Left lung (tissue), 10 donors: Measurements from ENCODE around the gene COL20A1. TPM values are rescaled to one million over a fixed set of nuclear protein-coding genes. Genes with fewer than 3 reads are reported as not detected.
A peak's percentile ranks its signal among the peaks of the same experiment; 100 is the strongest.
"Not testable (repeated sequence)": the region's sequence is repeated elsewhere in the genome, so short reads cannot be mapped to it uniquely, and the experiment has no call there.

Source experiments
- ATAC-seq: fragments of 200-7000 bp; cut with Tn5 transposase; one replicate; pipeline ENCODE4 v1.9.1; 2020; ENCODE audit warnings: moderate library complexity
- DNase-seq, 4 donors: peaks; one replicate each; pipeline ENCODE4 v3.0.0-alpha.2; 2013 to 2020
- H3K27ac ChIP-seq, 2 donors: fragments of 200-600 bp; sonication (generic) in 1 of 2; one replicate each; pipeline versions ENCODE4 v1.5.0 to v1.8.0; 2020 to 2021
- H3K27me3 ChIP-seq, 2 donors: fragments of 200-600 bp; sonication (generic) in 1 of 2; one replicate each; pipeline versions ENCODE4 v1.5.0 to v1.8.0; 2020 to 2021
- H3K36me3 ChIP-seq, 2 donors: fragments of 200-600 bp; sonication (generic) in 1 of 2; one replicate each; pipeline versions ENCODE4 v1.5.0 to v1.8.0; 2020 to 2021
- H3K4me1 ChIP-seq, 2 donors: fragments of 200-600 bp; one replicate each; pipeline ENCODE4 v1.8.0; 2021
- H3K4me3 ChIP-seq, 2 donors: fragments of 200-600 bp; sonication (generic) in 1 of 2; one replicate each; pipeline versions ENCODE4 v1.5.0 to v1.8.0; 2020 to 2021; ENCODE audit warnings: mild to moderate bottlenecking in 1 of 2
- H3K9me3 ChIP-seq, 2 donors: fragments of 200-600 bp; sonication (generic) in 1 of 2; one replicate each; pipeline versions ENCODE4 v1.5.0 to v1.8.0; 2020 to 2021
- CTCF ChIP-seq, 2 donors: fragments of 200-600 bp; sonication (generic) in 1 of 2; IDR thresholded peaks; one replicate each; pipeline versions ENCODE4 v1.5.0 to v1.8.0; 2021; ENCODE audit warnings: antibody characterized with exemption in 2 of 2
- intact Hi-C, 2 donors: fragments of 100-400 bp; cut with DNase I; formaldehyde crosslinking; loops; one replicate each; pipeline versions ENCODE4 v1.11.2 to v1.14.2; 2022
- polyA plus RNA-seq, 6 donors: library from polyadenylated mRNA; unstranded; fragments of 120-200 nt; gene quantifications; one replicate each; pipeline ENCODE4 v1.2.1, GENCODE V29; 2013; ENCODE audit not compliant: insufficient read length in 6 of 6
- total RNA-seq, 2 donors: library from RNA; stranded (reverse); fragmentation: NEBNext Ultra II Directional; extraction: Animal tissue kit (Norgen Biotek cat#: 25700); gene quantifications; one replicate each; pipeline ENCODE4 v1.2.1, GENCODE V29; 2021
- donor health status: DM: no; HTN: yes; CAD: no.
- donor health status: DM: no; HTN: no; CAD: no.

The COL20A1 gene
- total and polyA plus RNA-seq, 8 donors: 0.08 to 0.31 (median 0.24) TPM; not detected in 2

DNA sequence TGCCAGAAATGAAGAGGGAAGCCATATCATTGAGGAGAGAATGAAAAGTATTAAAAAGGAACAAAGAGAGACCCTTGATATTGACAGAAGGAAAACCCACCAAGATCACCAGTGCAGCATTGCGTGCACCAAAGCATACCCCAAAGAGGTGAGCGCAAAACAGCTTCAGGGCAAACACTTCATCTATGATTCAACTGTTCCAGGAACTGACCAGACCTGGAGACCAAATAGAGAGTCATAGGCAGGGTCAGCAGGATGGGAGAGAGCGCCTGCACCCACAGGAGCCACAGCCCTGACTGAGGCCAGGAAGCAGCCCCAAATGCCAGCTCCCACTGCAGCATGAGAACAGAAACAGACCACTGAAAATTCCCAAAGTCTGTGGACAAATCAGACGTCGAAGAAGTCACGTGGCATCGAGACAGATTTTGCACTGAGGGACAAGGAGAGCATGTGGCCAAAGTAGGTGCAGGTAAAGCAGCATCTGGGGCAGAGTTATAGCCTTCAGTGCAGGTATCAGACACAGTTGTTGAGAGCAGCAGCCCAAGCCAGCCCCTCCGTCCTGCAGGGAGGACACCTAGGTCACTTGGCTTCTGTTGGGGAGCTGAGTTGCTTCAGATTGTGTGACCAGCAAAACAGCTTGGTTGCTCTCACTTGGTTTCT is 38.9 kb downstream of the COL20A1 start:
- peak in 1 of 4 donors; percentile 13 for DNase-seq

DNA sequence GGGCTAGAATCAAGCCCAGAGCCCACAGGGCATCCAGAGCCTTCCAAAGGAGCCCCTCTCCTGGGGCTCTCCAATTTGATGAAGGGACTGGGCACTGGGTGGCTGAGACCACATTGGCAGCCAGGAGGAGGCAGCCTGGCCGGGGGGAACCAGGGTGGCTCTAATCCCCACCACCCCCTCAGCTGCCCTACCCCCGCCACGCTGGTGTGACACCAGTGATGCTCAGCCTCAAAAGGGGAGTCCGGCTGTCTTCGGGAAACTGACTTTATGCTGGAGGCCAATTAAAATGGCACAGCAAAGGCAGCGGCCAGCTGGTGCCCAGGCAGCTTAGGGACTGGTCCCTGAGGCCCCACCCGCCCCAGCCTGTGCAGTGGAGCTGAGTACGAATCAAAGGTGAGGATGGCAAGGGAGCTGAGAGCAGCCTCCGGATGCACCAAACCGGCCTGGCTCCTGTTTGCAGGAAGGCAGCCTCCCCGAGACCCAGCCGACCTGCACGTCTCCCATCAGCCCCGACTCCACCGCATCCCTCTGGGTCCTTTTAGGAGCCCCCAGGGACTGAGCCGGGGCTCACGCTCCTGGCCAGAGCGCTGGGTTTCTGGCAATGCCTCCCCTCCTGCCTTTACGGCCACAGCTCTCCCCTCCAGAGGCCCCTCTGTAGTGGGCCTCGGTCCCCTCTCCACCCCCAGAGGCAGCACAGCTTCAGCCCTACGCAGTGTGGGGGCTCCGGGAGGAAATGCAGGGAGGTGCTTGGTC is 39.7 kb downstream of the COL20A1 start:
- no peaks in the 10 kb centered on the region for H3K4me1 ChIP-seq
- no peak overlapping the region for H3K27ac ChIP-seq
- peak in 1 of 4 donors; percentile 36 for DNase-seq
- H3K9me3 ChIP-seq: peaks cover 0 to 10% of the 10 kb centered on the region in 2 donors
- H3K4me3 ChIP-seq: no peak overlapping the region
- H3K27me3 ChIP-seq: peaks cover 0 to 88% of the 10 kb centered on the region in 2 donors
- H3K36me3 ChIP-seq: no peaks in the 10 kb centered on the region
- intact Hi-C loops: no loop called here
- ATAC-seq: no peak
- TF ChIP-seq CTCF (IDR thresholded peaks at IDR 0.05): no peak

More for the DNA sequence above, 38.9 kb downstream of the COL20A1 start:
- no peak for TF ChIP-seq CTCF (IDR thresholded peaks at IDR 0.05)
- H3K36me3 ChIP-seq: no peaks in the 10 kb centered on the region
- intact Hi-C loops: no loop called here
- no peak overlapping the region for H3K27ac ChIP-seq
- H3K4me1 ChIP-seq: no peaks in the 10 kb centered on the region
- peaks cover 0 to 80% of the 10 kb centered on the region in 2 donors for H3K27me3 ChIP-seq
- H3K4me3 ChIP-seq: no peak overlapping the region
- ATAC-seq: no peak
- peaks cover 0 to 12% of the 10 kb centered on the region in 2 donors for H3K9me3 ChIP-seq

DNA sequence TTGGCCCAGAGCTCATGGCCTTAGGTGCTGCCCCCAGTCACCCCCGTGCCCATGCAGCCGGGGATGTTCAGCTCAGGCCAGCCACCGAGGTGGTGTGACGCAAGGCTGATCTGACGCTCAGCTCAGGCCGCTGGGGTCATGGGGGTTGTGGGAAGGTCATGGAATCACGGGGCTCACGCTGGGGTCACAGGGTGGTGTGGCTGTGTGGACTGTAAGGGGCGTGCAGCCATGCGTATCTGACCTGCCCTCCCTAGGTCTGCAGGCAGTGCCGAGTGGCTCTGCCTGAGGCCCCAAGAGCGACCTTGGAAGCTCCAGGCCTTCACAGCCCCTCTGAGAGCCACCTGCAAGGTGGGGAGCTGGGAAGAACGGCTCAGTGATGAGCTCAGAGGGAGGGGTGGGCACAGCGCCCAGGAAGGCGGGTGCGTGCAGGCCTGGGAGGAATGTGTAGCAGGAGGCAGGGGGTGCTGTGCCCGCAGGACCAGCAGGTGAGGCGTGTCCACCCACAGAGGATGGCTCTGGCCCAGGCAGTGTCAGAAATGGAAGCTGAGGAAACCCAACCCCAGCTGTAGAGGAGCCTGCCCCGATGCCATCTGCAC is 40.4 kb downstream of the COL20A1 start:
- Histone ChIP-seq H3K9me3 (peaks cover 0 to 10% of the 10 kb centered on the region in 2 donors), H3K27ac (no peak overlapping the region), H3K36me3 (no peaks in the 10 kb centered on the region), H3K4me3 (no peak overlapping the region), H3K27me3 (peaks cover 0 to 94% of the 10 kb centered on the region in 2 donors), H3K4me1 (no peaks in the 10 kb centered on the region)
- TF ChIP-seq CTCF (IDR thresholded peaks at IDR 0.05): no peak
- ATAC-seq (no peak), DNase-seq (peak in 1 of 4 donors; percentile 57)
- intact Hi-C loops: no loop called here

DNA sequence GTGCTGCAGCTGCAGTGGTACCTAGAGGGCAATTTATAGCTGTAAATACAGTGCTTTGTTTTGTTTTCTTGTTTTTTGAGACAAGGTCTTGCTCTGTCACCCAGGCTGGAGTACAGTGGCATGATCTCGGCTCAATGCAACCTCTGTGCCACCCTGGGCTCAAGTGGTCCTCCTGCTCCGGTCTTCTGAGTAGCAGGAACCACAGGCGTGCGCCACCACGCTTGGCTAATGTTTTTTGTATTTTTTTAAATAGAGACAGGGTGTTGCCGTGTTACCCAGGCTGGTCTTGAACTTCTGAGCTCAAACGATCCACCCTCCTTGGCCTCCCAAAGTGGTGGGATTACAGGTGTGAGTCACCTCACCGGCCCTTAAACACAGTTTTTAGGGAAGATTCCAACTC is 41.4 kb downstream of the COL20A1 start:
- intact Hi-C loops: no loop called here
- TF ChIP-seq CTCF (IDR thresholded peaks at IDR 0.05): no peak
- Histone ChIP-seq H3K36me3 (no peaks in the 10 kb centered on the region), H3K4me3 (no peak overlapping the region), H3K4me1 (no peaks in the 10 kb centered on the region), H3K27ac (no peak overlapping the region), H3K9me3 (peaks cover 0 to 10% of the 10 kb centered on the region in 2 donors), H3K27me3 (peaks cover 0 to 92% of the 10 kb centered on the region in 2 donors)
- ATAC-seq (no peak), DNase-seq (peak in 1 of 4 donors; percentile 33)

DNA sequence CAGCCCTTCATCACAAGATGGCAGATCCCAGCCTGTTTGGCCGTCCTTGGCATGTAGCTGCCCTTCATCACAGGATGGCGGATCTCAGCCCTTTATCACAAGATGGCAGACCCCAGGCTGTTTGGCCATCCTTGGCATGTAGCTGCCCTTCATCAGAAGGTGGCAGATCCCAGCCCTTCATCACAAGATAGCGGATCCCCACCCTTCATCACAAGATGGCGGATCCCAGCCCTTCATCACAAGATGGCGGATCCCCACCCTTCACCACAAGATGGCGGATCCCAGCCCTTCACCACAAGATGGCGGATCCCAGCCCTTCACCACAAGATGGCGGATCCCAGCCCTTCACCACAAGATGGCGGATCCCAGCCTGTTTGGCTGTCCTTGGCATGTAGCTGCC is 42.1 kb downstream of the COL20A1 start:
- H3K4me3 ChIP-seq, ATAC-seq, intact Hi-C loops, DNase-seq, H3K4me1 ChIP-seq, H3K36me3 ChIP-seq, H3K27ac ChIP-seq: not testable (repeated sequence)
- Histone ChIP-seq H3K9me3 (peaks cover 0 to 13% of the 10 kb centered on the region in 2 donors), H3K27me3 (peaks cover 0 to 85% of the 10 kb centered on the region in 2 donors)
